ENCODE data around the gene TXNDC2. TPM values are rescaled to one million over a fixed set of nuclear protein-coding genes. Genes with fewer than 3 reads are reported as not detected.

Gene TXNDC2
- total and polyA plus RNA-seq, 9 of the 15 experiments (the other 6 are each of a cell fraction or from before 2014, with no cell fraction given): 1.2 to 4.9 (median 2.3) TPM

GRCh38 chr18:9876867-9877654, 8.7 kb upstream of the TXNDC2 start (continued):
- TF ChIP-seq E2F3 (CRISPR knock-in tag; IDR thresholded peaks at IDR 0.05) (peak; percentile 49; the same call in 1 of the 2 replicates), CBX2 (IDR thresholded peaks at IDR 0.05; ENCODE audit: insufficient read depth, low read length, poor library complexity, severe bottlenecking) (no peak), ILK (tag; IDR thresholded peaks at IDR 0.05; ENCODE audit: borderline replicate concordance, low read depth) (no peak), ZNF512 (tag; IDR thresholded peaks at IDR 0.05) (no peak), HNRNPH1 (optimal IDR thresholded peaks at IDR 0.05; ENCODE audit: low read depth, low read length) (no peak), COPS2 (conservative IDR thresholded peaks at IDR 0.05) (no peak), ZNF449 (CRISPR knock-in tag; IDR thresholded peaks at IDR 0.05) (no peak), ZNF586 (CRISPR knock-in tag; conservative IDR thresholded peaks at IDR 0.05) (no peak), HNRNPL (IDR thresholded peaks at IDR 0.05; ENCODE audit: low read depth, low read length) (no peak), CREB5 (CRISPR knock-in tag; IDR thresholded peaks at IDR 0.05) (0 out of 2 replicates have a peak, but pooled peaks have one; percentile 68), SRSF9 (IDR thresholded peaks at IDR 0.05; ENCODE audit: borderline replicate concordance, low read depth, low read length) (no peak), ZNF407 (IDR thresholded peaks at IDR 0.05; ENCODE audit: low read depth) (no peak), FOXK2 (conservative IDR thresholded peaks at IDR 0.05 in 1 of 2, IDR thresholded peaks at IDR 0.05 in 1 of 2; ENCODE audit: low read depth in 2 of 2) (no peak; a peak in 1 of 4 replicates), HIVEP1 (CRISPR knock-in tag; IDR thresholded peaks at IDR 0.05) (no peak)

All from K562 (cell line).